Osteoblast (primary cell): Measurements from ENCODE around the gene VMAC. TPM values are rescaled to one million over a fixed set of nuclear protein-coding genes. Genes with fewer than 3 reads are reported as not detected.

Source experiments
- DNase-seq: peaks from one replicate; pipeline ENCODE4 v3.0.0; 2011; ENCODE audit warnings: low spot score, mixed read lengths; ENCODE audit not compliant: insufficient read length; ENCODE audit errors: missing footprints
- H2AFZ ChIP-seq: 2 replicates; pipeline ENCODE4 v1.6.0; 2011; ENCODE audit warnings: mild to moderate bottlenecking, low read length
- H3K27ac ChIP-seq: 2 replicates; pipeline ENCODE4 v1.5.1; 2011; ENCODE audit warnings: mild to moderate bottlenecking, low read depth, low read length, moderate library complexity
- H3K27me3 ChIP-seq: 2 replicates; pipeline ENCODE4 v1.6.0; 2012; ENCODE audit warnings: mild to moderate bottlenecking, control low read depth, inconsistent platforms, low read length, moderate library complexity; ENCODE audit not compliant: insufficient read depth
- H3K36me3 ChIP-seq: 2 replicates; pipeline ENCODE4 v1.5.1; 2011; ENCODE audit warnings: mild to moderate bottlenecking, low read length, control low read depth, moderate library complexity; ENCODE audit not compliant: insufficient read depth
- H3K4me1 ChIP-seq: 2 replicates; pipeline ENCODE4 v1.5.1; 2011; ENCODE audit warnings: mild to moderate bottlenecking, low read length, control low read depth, moderate library complexity; ENCODE audit not compliant: insufficient read depth
- H3K4me2 ChIP-seq: 2 replicates; pipeline ENCODE4 v1.6.0; 2011; ENCODE audit warnings: mild to moderate bottlenecking, low read length; ENCODE audit not compliant: insufficient read depth
- H3K4me3 ChIP-seq: fragments of 200-600 bp; sonication (generic); 3 replicates; pipeline ENCODE4 v1.5.1; 2012; ENCODE audit warnings: mild to moderate bottlenecking, low read length, inconsistent platforms; ENCODE audit not compliant: insufficient read depth
- H3K79me2 ChIP-seq: 2 replicates; pipeline ENCODE4 v1.6.0; 2012; ENCODE audit warnings: mild to moderate bottlenecking, low read length, control low read depth, inconsistent platforms; ENCODE audit not compliant: insufficient read depth
- H3K9me3 ChIP-seq: 2 replicates; pipeline ENCODE4 v1.5.1; 2011; ENCODE audit warnings: low read depth, low read length, control low read depth
- H4K20me1 ChIP-seq: 2 replicates; pipeline ENCODE4 v1.6.0; 2012; ENCODE audit warnings: mild to moderate bottlenecking, low read length, control low read depth; ENCODE audit not compliant: insufficient read depth
- total RNA-seq: library from RNA; depleted of rRNA; stranded (reverse); fragments of >200 nt; gene quantifications from 2 replicates; pipeline ENCODE4 v1.2.3, GENCODE V29; 2012
- TF ChIP-seq, protein P1 (sequence below): IDR thresholded peaks from 2 replicates; pipeline ENCODE4 v1.5.1; 2011; ENCODE audit warnings: mild to moderate bottlenecking, low read depth, low read length, moderate library complexity; ENCODE audit errors: extremely low read depth

The VMAC gene
- total RNA-seq, 1 donor, result 12.3 TPM

DNA sequence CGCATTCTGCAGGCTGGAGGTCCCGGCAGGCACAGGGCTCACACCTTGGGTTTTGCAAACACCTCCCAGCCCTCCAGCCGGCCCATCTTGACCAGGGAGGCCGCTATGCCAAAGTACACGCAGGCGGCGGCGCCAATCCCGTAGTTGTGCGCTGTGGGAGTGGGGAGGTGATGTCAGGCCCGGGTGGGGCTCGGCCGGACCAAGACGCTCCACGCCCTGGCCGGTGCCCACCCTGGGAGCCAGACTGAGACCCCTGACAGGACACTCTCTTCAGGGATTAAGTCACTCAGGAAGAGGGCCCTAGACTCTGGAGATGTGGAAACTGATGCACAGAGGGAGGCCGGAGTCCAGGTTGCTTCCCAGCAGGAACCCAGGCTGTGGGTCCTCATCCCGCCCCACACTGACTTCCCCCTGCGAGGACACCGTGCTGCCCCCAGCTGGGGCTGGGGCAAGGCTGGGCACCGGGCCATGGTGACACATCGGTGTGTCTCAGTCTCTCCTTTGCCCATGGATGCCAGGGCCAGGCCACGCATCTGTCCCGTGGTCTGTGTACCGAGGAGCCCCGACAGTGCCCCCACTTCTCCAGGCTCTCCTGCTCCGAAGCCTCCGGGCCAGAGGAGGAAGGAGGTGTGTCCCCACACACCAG is 9.8 kb upstream of the VMAC start:
- Histone ChIP-seq H3K27me3 (peaks cover 20% of the 10 kb centered on the region), H2AFZ (no peak overlapping the region), H3K36me3 (peaks cover 4% of the 10 kb centered on the region), H3K4me1 (peaks cover 4% of the 10 kb centered on the region), H3K9me3 (no peaks in the 10 kb centered on the region), H4K20me1 (peaks cover 39% of the 10 kb centered on the region), H3K79me2 (peaks cover 21% of the 10 kb centered on the region), H3K27ac (no peak overlapping the region), H3K4me3 (no peak overlapping the region), H3K4me2 (no peak overlapping the region)
- TF ChIP-seq, protein P1, sequence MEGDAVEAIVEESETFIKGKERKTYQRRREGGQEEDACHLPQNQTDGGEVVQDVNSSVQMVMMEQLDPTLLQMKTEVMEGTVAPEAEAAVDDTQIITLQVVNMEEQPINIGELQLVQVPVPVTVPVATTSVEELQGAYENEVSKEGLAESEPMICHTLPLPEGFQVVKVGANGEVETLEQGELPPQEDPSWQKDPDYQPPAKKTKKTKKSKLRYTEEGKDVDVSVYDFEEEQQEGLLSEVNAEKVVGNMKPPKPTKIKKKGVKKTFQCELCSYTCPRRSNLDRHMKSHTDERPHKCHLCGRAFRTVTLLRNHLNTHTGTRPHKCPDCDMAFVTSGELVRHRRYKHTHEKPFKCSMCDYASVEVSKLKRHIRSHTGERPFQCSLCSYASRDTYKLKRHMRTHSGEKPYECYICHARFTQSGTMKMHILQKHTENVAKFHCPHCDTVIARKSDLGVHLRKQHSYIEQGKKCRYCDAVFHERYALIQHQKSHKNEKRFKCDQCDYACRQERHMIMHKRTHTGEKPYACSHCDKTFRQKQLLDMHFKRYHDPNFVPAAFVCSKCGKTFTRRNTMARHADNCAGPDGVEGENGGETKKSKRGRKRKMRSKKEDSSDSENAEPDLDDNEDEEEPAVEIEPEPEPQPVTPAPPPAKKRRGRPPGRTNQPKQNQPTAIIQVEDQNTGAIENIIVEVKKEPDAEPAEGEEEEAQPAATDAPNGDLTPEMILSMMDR, result no peak
- peak; percentile 58 for DNase-seq

DNA sequence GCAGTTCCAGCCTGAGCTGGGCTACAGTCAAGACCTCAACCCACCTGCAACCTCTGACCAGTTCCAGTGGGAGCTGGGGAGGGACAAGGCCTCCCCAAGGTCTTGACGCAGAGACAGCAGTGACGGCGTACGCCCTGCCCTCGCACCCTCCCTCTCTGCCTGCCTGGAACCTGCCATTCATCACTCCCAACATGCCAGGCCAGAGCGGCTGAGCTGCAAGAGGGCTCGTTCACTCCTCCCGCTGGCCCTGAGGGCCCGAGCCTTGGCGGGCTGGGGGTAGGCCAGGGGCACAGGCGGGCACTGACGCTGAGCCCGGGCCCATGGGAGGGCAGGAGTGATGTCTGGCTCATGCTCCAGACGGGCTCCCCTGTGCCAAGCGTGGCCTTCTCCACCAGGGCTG is 9.3 kb upstream of the VMAC start:
- Histone ChIP-seq H3K27ac (no peak overlapping the region), H3K4me1 (peaks cover 4% of the 10 kb centered on the region), H3K4me3 (no peak overlapping the region), H3K27me3 (peaks cover 16% of the 10 kb centered on the region), H4K20me1 (peaks cover 44% of the 10 kb centered on the region), H3K79me2 (peaks cover 27% of the 10 kb centered on the region), H3K4me2 (no peak overlapping the region), H3K36me3 (peaks cover 8% of the 10 kb centered on the region), H2AFZ (no peak overlapping the region), H3K9me3 (no peaks in the 10 kb centered on the region)
- TF ChIP-seq, protein P1, result no peak
- peak; percentile 44 for DNase-seq

GRCh38 chr19:5895890-5896289 is 8.8 kb upstream of the VMAC start:
- H3K36me3 ChIP-seq, result peaks cover 8% of the 10 kb centered on the region
- H4K20me1 ChIP-seq, result peaks cover 45% of the 10 kb centered on the region

DNA sequence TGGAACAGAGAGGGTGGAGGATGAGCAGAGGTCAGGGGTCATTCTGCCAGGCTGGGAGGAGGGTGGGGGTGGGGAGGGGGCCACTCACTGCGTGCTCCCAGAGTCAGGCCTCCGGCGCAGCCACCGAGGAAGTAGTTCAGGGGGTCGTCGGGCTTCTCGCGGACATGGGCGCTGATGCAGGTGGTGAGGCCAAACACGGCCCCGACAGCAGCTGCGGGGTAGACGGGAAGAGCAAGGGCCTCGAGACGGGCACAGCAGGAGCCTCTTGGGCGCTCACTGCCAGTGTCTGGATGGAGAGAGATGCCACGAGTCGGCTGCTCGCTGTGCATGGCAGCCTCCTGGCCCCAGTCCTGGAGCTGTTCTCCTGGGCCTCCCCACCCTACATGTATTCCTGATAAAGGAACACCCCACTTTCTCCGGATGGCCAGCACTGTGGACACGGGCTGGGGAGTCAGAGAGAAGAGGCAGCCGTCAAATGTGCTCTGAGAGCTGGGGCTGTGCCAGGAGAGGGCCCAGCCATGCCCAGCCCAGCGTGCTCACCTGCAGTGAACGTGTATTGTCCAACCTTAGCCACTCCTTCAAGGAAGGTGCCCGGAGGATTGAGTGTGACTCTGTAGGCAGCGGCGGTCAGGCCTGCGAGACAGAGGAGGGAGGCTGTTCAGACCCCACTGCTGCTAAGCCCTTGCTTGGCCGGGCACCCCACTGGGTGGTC is 8.2 kb upstream of the VMAC start:
- Histone ChIP-seq H3K4me1 (peaks cover 11% of the 10 kb centered on the region), H3K9me3 (no peaks in the 10 kb centered on the region), H4K20me1 (peaks cover 51% of the 10 kb centered on the region), H3K79me2 (peaks cover 36% of the 10 kb centered on the region), H3K4me3 (no peak overlapping the region), H3K36me3 (peaks cover 8% of the 10 kb centered on the region), H3K4me2 (no peak overlapping the region), H2AFZ (no peak overlapping the region), H3K27ac (no peak overlapping the region), H3K27me3 (peaks cover 8% of the 10 kb centered on the region)
- peak; percentile 66 for DNase-seq
- TF ChIP-seq, protein P1, result no peak

More at GRCh38 chr19:5895890-5896289, 8.8 kb upstream of the VMAC start:
- H3K79me2 ChIP-seq, result peaks cover 30% of the 10 kb centered on the region
- peak; percentile 10 for DNase-seq
- no peak overlapping the region for H3K4me3 ChIP-seq
- H2AFZ ChIP-seq, result no peak overlapping the region
- H3K4me2 ChIP-seq, result no peak overlapping the region
- H3K4me1 ChIP-seq, result peaks cover 6% of the 10 kb centered on the region
- TF ChIP-seq, protein P1, result no peak
- H3K9me3 ChIP-seq, result no peaks in the 10 kb centered on the region
- no peak overlapping the region for H3K27ac ChIP-seq
- peaks cover 14% of the 10 kb centered on the region for H3K27me3 ChIP-seq
